WTC11 (cell line): ENCODE measurements around the gene HES3. TPM values are rescaled to one million over a fixed set of nuclear protein-coding genes. Genes with fewer than 3 reads are reported as not detected.

Experiments
- ATAC-seq: fragments of 200-7000 bp; cut with Tn5 transposase; 2 replicates; pipeline ENCODE4 v1.10.0; 2021; ENCODE audit warnings: mild to moderate bottlenecking, moderate library complexity
- CTCF ChIA-PET: fragments of 300-600 bp; sonication (Branson Sonifier 250); formaldehyde crosslinking; loops from one replicate; lab custom pipeline; 2021; ENCODE audit warnings: antibody characterized with exemption; lab: Charles Lee
- POLR2A ChIA-PET: fragments of 350-600 bp; sonication (Branson Sonifier 250); formaldehyde crosslinking; loops from one replicate; lab custom pipeline; 2021; ENCODE audit warnings: antibody characterized with exemption; lab: Charles Lee
- DNase-seq: peaks from one replicate; pipeline ENCODE4 v3.0.0; 2021; ENCODE audit warnings: low spot score
- H3K27ac Mint-ChIP-seq: 2 replicates; pipeline ENCODE4 v1.8.0; 2021; ENCODE audit warnings: mixed read lengths
- H3K27me3 Mint-ChIP-seq: 2 replicates; pipeline ENCODE4 v1.8.0; 2021; ENCODE audit warnings: low read depth, mild to moderate bottlenecking, moderate library complexity, mixed read lengths
- H3K36me3 Mint-ChIP-seq: 2 replicates; pipeline ENCODE4 v1.8.0; 2021; ENCODE audit warnings: mixed read lengths
- H3K4me1 Mint-ChIP-seq: 2 replicates; pipeline ENCODE4 v1.8.0; 2022; ENCODE audit warnings: mixed read lengths
- H3K4me3 Mint-ChIP-seq: 2 replicates; pipeline ENCODE4 v1.8.0; 2021; ENCODE audit warnings: mild to moderate bottlenecking, moderate library complexity, mixed read lengths
- H3K9me3 Mint-ChIP-seq: 2 replicates; pipeline ENCODE4 v1.8.0; 2021; ENCODE audit warnings: mixed read lengths
- ATF1 ChIP-seq: sonication (generic); formaldehyde crosslinking; IDR thresholded peaks from 2 replicates; pipeline ENCODE4 v1.8.1; 2023; ENCODE audit warnings: mild to moderate bottlenecking, moderate library complexity, missing genetic modification reagents
- CREM ChIP-seq: sonication (generic); formaldehyde crosslinking; IDR thresholded peaks from 2 replicates; pipeline ENCODE4 v1.8.1; 2022; ENCODE audit warnings: mild to moderate bottlenecking, missing genetic modification reagents, moderate library complexity
- FOXP1 ChIP-seq: sonication (generic); formaldehyde crosslinking; IDR thresholded peaks from 2 replicates; pipeline ENCODE4 v1.8.0; 2022; ENCODE audit warnings: missing genetic modification reagents, mild to moderate bottlenecking, moderate library complexity, borderline replicate concordance
- GTF2I ChIP-seq: fragments of 250-450 bp; sonication (Bioruptor Pico); conservative IDR thresholded peaks from 2 replicates; pipeline ENCODE4 v1.4.0; 2021; ENCODE audit warnings: mild to moderate bottlenecking
- MXD4 ChIP-seq: fragments of 250-450 bp; sonication (Bioruptor Pico); IDR thresholded peaks from 2 replicates; pipeline ENCODE4 v1.8.0; 2021; ENCODE audit warnings: mild to moderate bottlenecking, moderate library complexity, borderline replicate concordance
- PRDM15 ChIP-seq: sonication (generic); formaldehyde crosslinking; IDR thresholded peaks from 2 replicates; pipeline ENCODE4 v1.8.0; 2022; ENCODE audit warnings: missing genetic modification reagents
- SP1 ChIP-seq: sonication (generic); formaldehyde crosslinking; conservative IDR thresholded peaks from 2 replicates; pipeline ENCODE4 v1.8.1; 2022; ENCODE audit warnings: missing genetic modification reagents
- ZBTB43 ChIP-seq: sonication (generic); formaldehyde crosslinking; IDR thresholded peaks from 2 replicates; pipeline ENCODE4 v1.8.1; 2023; ENCODE audit warnings: mild to moderate bottlenecking, missing genetic modification reagents
- ZMAT4 ChIP-seq: fragments of 250-450 bp; sonication (Bioruptor Pico); IDR thresholded peaks from 2 replicates; pipeline ENCODE4 v1.9.0; 2021; ENCODE audit warnings: mild to moderate bottlenecking
- ZNF121 ChIP-seq: sonication (generic); formaldehyde crosslinking; IDR thresholded peaks from 2 replicates; pipeline ENCODE4 v1.8.0; 2023; ENCODE audit warnings: missing genetic modification reagents
- ZNF219 ChIP-seq: sonication (generic); formaldehyde crosslinking; IDR thresholded peaks from 2 replicates; pipeline ENCODE4 v1.8.0; 2023; ENCODE audit warnings: missing genetic modification reagents, mild to moderate bottlenecking, borderline replicate concordance
- ZNF263 ChIP-seq: sonication (generic); formaldehyde crosslinking; IDR thresholded peaks from 2 replicates; pipeline ENCODE4 v1.8.1; 2022; ENCODE audit warnings: low read depth, mild to moderate bottlenecking, moderate library complexity, missing genetic modification reagents
- ZNF423 ChIP-seq: fragments of 250-450 bp; sonication (Bioruptor Pico); IDR thresholded peaks from 2 replicates; pipeline ENCODE4 v2.1.2; 2022; ENCODE audit warnings: mild to moderate bottlenecking, moderate library complexity
- total RNA-seq: library from RNA; stranded (reverse); gene quantifications from 3 replicates; pipeline ENCODE4 v1.2.3, GENCODE V29; 2021
- TF ChIP-seq, protein P1 (sequence below): fragments of 250-450 bp; sonication (Bioruptor Pico); IDR thresholded peaks from 2 replicates; pipeline ENCODE4 v1.9.0; 2021; ENCODE audit warnings: mild to moderate bottlenecking, borderline replicate concordance
- TF ChIP-seq, protein P2 (sequence below): sonication (generic); formaldehyde crosslinking; conservative IDR thresholded peaks from 2 replicates; pipeline ENCODE4 v1.8.1; 2022; ENCODE audit warnings: mild to moderate bottlenecking, missing genetic modification reagents
- TF ChIP-seq, protein P3 (sequence below): sonication (generic); formaldehyde crosslinking; IDR thresholded peaks from 2 replicates; pipeline ENCODE4 v1.8.1; 2022; ENCODE audit warnings: low read depth, missing genetic modification reagents, borderline replicate concordance
- TF ChIP-seq, protein P4 (sequence below): fragments of 250-450 bp; sonication (Bioruptor Pico); conservative IDR thresholded peaks from 2 replicates; pipeline ENCODE4 v1.9.0; 2021; ENCODE audit warnings: mild to moderate bottlenecking

Gene HES3
- total RNA-seq, 1 experiment from 2014 or later: 74.7 TPM

DNA sequence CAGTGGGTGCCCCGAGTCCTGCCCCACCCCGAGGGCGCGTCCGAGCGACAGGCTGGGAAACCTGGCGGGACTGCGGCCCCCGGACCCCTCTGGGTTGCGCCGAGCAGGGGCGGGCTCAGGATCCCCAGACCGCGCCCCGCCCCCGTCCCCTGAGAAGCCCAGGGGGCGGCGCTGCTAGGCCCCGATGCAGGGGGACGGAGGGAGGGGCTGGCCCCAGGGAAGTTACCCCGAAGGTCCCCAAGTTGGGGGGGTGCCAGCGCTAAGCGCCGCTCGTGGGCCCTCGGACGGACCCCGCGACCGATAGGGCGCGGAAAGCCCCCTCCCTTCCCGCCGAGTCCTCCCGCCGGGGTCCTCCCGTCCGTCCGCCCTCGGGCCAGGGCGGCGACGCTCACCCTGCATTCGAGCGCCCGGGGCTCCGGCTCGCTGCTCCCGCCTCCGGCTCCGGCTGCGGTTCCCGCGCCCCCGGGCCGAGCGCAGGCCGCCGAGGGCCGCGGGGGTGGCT, 16.5 kb downstream of the HES3 start (continued):
- TF ChIP-seq ZMAT4 (CRISPR knock-in tag) (no peak), MXD4 (CRISPR knock-in tag) (no peak), GTF2I (CRISPR knock-in tag) (no peak), ATF1 (CRISPR knock-in tag) (no peak), ZNF263 (CRISPR knock-in tag) (peak; percentile 85; the same call in 1 of the 2 replicates)
- TF ChIP-seq, protein P1, sequence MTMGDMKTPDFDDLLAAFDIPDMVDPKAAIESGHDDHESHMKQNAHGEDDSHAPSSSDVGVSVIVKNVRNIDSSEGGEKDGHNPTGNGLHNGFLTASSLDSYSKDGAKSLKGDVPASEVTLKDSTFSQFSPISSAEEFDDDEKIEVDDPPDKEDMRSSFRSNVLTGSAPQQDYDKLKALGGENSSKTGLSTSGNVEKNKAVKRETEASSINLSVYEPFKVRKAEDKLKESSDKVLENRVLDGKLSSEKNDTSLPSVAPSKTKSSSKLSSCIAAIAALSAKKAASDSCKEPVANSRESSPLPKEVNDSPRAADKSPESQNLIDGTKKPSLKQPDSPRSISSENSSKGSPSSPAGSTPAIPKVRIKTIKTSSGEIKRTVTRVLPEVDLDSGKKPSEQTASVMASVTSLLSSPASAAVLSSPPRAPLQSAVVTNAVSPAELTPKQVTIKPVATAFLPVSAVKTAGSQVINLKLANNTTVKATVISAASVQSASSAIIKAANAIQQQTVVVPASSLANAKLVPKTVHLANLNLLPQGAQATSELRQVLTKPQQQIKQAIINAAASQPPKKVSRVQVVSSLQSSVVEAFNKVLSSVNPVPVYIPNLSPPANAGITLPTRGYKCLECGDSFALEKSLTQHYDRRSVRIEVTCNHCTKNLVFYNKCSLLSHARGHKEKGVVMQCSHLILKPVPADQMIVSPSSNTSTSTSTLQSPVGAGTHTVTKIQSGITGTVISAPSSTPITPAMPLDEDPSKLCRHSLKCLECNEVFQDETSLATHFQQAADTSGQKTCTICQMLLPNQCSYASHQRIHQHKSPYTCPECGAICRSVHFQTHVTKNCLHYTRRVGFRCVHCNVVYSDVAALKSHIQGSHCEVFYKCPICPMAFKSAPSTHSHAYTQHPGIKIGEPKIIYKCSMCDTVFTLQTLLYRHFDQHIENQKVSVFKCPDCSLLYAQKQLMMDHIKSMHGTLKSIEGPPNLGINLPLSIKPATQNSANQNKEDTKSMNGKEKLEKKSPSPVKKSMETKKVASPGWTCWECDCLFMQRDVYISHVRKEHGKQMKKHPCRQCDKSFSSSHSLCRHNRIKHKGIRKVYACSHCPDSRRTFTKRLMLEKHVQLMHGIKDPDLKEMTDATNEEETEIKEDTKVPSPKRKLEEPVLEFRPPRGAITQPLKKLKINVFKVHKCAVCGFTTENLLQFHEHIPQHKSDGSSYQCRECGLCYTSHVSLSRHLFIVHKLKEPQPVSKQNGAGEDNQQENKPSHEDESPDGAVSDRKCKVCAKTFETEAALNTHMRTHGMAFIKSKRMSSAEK (CRISPR knock-in tag): no peak
- TF ChIP-seq, all 79 proteins: peak for 4

GRCh38 chr1:6260961-6261614, 17.1 kb downstream of the HES3 start, which contains the start of gene GPR153:
TSS of gene GPR153 (minus strand) at chr1:6261098. CDS start at chr1:6254905, 6,193 bp downstream.
- Mint-ChIP-seq H3K9me3 (no peaks in the 10 kb centered on the region), H3K4me3 (peak within 1 kb of the TSS; percentile 63), H3K27ac (no peak within 1 kb of the TSS), H3K27me3 (peaks cover 21% of the 10 kb centered on the region), H3K36me3 (no peaks in the 10 kb centered on the region), H3K4me1 (peaks cover 9% of the 10 kb centered on the region)
- POLR2A ChIA-PET: interaction anchor here (0.9 kb wide), 1 partner anchor 107 kb away, joined by 3 read pairs; no protein-coding TSS in a partner anchor
- peak; percentile 23 for ATAC-seq
- DNase-seq: no peak
- CTCF ChIA-PET: interaction anchor here (0.5 to 14.8 kb wide), 15 partner anchors 12 to 180 kb away, joined by 3 to 164 read pairs (median 3); no protein-coding TSS in a partner anchor
- TF ChIP-seq FOXP1 (CRISPR knock-in tag) (peak; percentile 63; the same call in 1 of the 2 replicates), SP1 (peak; percentile 56; the same call in 1 of the 2 replicates), CREM (0 out of 2 replicates have a peak, but pooled peaks have one; percentile 17), ZNF121 (CRISPR knock-in tag) (no peak), PRDM15 (no peak), ZNF219 (no peak), ZMAT4 (CRISPR knock-in tag) (no peak), ZBTB43 (CRISPR knock-in tag) (no peak), ZNF423 (CRISPR knock-in tag) (no peak)
- TF ChIP-seq, protein P2, sequence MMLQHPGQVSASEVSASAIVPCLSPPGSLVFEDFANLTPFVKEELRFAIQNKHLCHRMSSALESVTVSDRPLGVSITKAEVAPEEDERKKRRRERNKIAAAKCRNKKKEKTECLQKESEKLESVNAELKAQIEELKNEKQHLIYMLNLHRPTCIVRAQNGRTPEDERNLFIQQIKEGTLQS (CRISPR knock-in tag): no peak
- TF ChIP-seq, protein P3, sequence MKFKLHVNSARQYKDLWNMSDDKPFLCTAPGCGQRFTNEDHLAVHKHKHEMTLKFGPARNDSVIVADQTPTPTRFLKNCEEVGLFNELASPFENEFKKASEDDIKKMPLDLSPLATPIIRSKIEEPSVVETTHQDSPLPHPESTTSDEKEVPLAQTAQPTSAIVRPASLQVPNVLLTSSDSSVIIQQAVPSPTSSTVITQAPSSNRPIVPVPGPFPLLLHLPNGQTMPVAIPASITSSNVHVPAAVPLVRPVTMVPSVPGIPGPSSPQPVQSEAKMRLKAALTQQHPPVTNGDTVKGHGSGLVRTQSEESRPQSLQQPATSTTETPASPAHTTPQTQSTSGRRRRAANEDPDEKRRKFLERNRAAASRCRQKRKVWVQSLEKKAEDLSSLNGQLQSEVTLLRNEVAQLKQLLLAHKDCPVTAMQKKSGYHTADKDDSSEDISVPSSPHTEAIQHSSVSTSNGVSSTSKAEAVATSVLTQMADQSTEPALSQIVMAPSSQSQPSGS: no peak
- TF ChIP-seq, protein P4, sequence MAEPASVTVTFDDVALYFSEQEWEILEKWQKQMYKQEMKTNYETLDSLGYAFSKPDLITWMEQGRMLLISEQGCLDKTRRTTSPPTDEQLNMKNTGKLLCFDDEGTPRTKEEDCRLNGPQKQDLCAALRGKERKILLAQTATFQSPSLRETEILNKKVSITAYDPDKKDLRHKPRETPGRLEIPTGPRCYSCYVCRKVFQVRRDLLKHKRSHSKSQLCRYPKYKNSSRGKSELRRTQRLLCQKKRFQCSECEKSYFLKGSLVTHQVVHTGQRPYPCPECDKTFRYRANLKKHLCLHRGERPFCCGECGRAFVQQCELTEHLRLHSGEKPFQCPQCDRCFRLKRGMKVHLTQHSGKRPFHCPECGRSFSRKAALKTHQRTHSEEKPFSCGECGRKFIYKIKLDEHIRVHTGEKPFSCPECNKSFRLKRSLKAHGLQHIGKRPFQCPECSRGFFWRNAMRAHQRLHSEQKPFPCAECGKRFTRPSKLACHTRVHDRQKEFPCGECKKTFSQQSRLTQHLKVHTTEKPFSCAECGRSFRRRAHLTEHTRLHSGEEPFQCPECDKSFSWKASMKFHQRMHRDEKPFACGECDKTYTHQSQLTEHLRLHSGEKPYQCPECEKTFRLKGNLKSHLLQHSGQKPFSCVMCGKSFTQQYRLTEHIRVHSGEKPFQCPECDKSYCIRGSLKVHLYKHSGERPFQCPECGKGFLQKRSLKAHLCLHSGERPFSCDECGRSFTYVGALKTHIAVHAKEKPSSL (CRISPR knock-in tag): no peak
